H1 (cell line): ENCODE measurements around the gene GAREM2. TPM values are rescaled to one million over a fixed set of nuclear protein-coding genes. Genes with fewer than 3 reads are reported as not detected.

ENCODE experiments used
- CTCF ChIA-PET: fragments of 300-600 bp; sonication (Branson Sonifier 250); formaldehyde crosslinking; loops from one replicate; lab custom pipeline; 2021; ENCODE audit not compliant: partially characterized antibody; lab: Charles Lee
- POLR2A ChIA-PET: fragments of 300-600 bp; sonication (Branson Sonifier 250); formaldehyde crosslinking; loops from one replicate; lab custom pipeline; 2021; ENCODE audit warnings: inconsistent platforms; ENCODE audit not compliant: partially characterized antibody; lab: Charles Lee
- DNase-seq, 2 experiments: peaks; one replicate each; pipeline versions ENCODE4 v3.0.0 to v3.0.0-alpha.2; 2010 to 2022; ENCODE audit warnings: low spot score in 2 of 2, low read depth in 1 of 2, mixed read lengths in 1 of 2
- FAIRE-seq: peaks from 2 replicates; lab custom pipeline; 2011; peaks lifted over from hg19 to GRCh38; lab: Jason Lieb, UNC
- H2AFZ ChIP-seq: 2 replicates; pipeline ENCODE4 v1.8.1; 2012; ENCODE audit warnings: low read length, inconsistent platforms
- H2AK5ac ChIP-seq: 2 replicates; pipeline ENCODE4 v1.6.1; 2013; ENCODE audit warnings: low read depth, low read length
- H2BK120ac ChIP-seq: replicated peaks from 2 replicates; pipeline ENCODE3; 2013; ENCODE audit warnings: low read depth, low read length, inconsistent platforms
- H2BK12ac ChIP-seq: 2 replicates; pipeline ENCODE4 v1.6.1; 2013; ENCODE audit warnings: low read depth, low read length
- H2BK15ac ChIP-seq: 2 replicates; pipeline ENCODE4 v1.6.1; 2013; ENCODE audit warnings: low read length
- H2BK20ac ChIP-seq: 2 replicates; pipeline ENCODE4 v1.6.1; 2013; ENCODE audit warnings: low read length
- H2BK5ac ChIP-seq: 2 replicates; pipeline ENCODE4 v1.6.1; 2013; ENCODE audit warnings: low read depth, low read length
- H3K14ac ChIP-seq: 2 replicates; pipeline ENCODE4 v1.6.1; 2013; ENCODE audit warnings: inconsistent platforms; ENCODE audit not compliant: insufficient read length
- H3K18ac ChIP-seq: 2 replicates; pipeline ENCODE4 v1.6.1; 2013; ENCODE audit warnings: low read length; ENCODE audit errors: extremely low read depth
- H3K23ac ChIP-seq: 2 replicates; pipeline ENCODE4 v1.6.1; 2013; ENCODE audit warnings: inconsistent platforms; ENCODE audit not compliant: insufficient read length
- H3K23me2 ChIP-seq: 2 replicates; pipeline ENCODE4 v1.6.1; 2013; ENCODE audit warnings: low read depth, low read length
- H3K27ac ChIP-seq: 2 replicates; pipeline ENCODE4 v1.6.1; 2011; ENCODE audit warnings: low read depth, low read length, inconsistent platforms
- H3K27me3 ChIP-seq, 4 experiments: replicated peaks in 1 of 4; 1 replicate in 1 of 4; 2 replicates in 3 of 4; pipeline versions ENCODE4 v1.6.1 to v1.8.1; 2011 to 2013; ENCODE audit warnings: low read length in 3 of 4, mild to moderate bottlenecking in 3 of 4, inconsistent platforms in 2 of 4, mixed read lengths in 2 of 4, moderate library complexity in 1 of 4; ENCODE audit not compliant: control insufficient read depth in 3 of 4, insufficient read depth in 3 of 4; ENCODE audit errors: extremely low read depth in 1 of 4
- H3K36me3 ChIP-seq, 4 experiments: 2 replicates each; pipeline versions ENCODE4 v1.6.1 to v1.8.1; 2011 to 2013; ENCODE audit warnings: mild to moderate bottlenecking in 4 of 4, low read length in 3 of 4, moderate library complexity in 2 of 4, control low read depth in 1 of 4, inconsistent platforms in 1 of 4; ENCODE audit not compliant: insufficient read depth in 4 of 4, control insufficient read depth in 2 of 4
- H3K4ac ChIP-seq: replicated peaks from 2 replicates; pipeline ENCODE3; 2013; ENCODE audit warnings: low read length, low read depth, mixed read lengths, inconsistent platforms; ENCODE audit not compliant: insufficient read length
- H3K4me1 ChIP-seq, 4 experiments: replicated peaks in 1 of 4; 1 replicate in 1 of 4; 2 replicates in 3 of 4; pipeline versions ENCODE4 v1.6.1 to v1.8.1; 2011 to 2013; ENCODE audit warnings: low read length in 3 of 4, inconsistent platforms in 2 of 4, mixed read lengths in 1 of 4; ENCODE audit not compliant: insufficient read depth in 4 of 4, control insufficient read depth in 3 of 4
- H3K4me2 ChIP-seq, 2 experiments: 2 replicates each; pipeline versions ENCODE4 v1.6.1 to v1.8.1; 2011 to 2013; ENCODE audit warnings: low read depth in 2 of 2, low read length in 2 of 2, control low read depth in 1 of 2, inconsistent platforms in 1 of 2, mild to moderate bottlenecking in 1 of 2; ENCODE audit not compliant: insufficient read depth in 1 of 2
- H3K4me3 ChIP-seq, 4 experiments: fragments of 200-600, 300-600 bp in 1 of 4; sonication (generic), shearing (Covaris generic), sonication (Bioruptor Twin) in 1 of 4; 2 replicates each; pipeline versions ENCODE4 v1.5.1 to v1.8.1; 2011 to 2016; ENCODE audit warnings: low read length in 4 of 4, low read depth in 3 of 4, control low read depth in 2 of 4, inconsistent platforms in 2 of 4, mild to moderate bottlenecking in 2 of 4, mixed read lengths in 1 of 4, moderate library complexity in 1 of 4; ENCODE audit not compliant: insufficient read depth in 2 of 4; ENCODE audit errors: extremely low read depth in 1 of 4
- H3K56ac ChIP-seq: replicated peaks from 2 replicates; pipeline ENCODE3; 2013; ENCODE audit warnings: low read depth, mild to moderate bottlenecking, mixed read lengths, low read length, inconsistent platforms; ENCODE audit not compliant: insufficient read length
- H3K79me1 ChIP-seq: 2 replicates; pipeline ENCODE4 v1.6.1; 2013; ENCODE audit warnings: low read depth, low read length, control low read depth
- H3K79me2 ChIP-seq, 2 experiments: 2 replicates each; pipeline versions ENCODE4 v1.6.1 to v1.8.1; 2012 to 2013; ENCODE audit warnings: low read length in 2 of 2, mild to moderate bottlenecking in 2 of 2, inconsistent platforms in 1 of 2; ENCODE audit not compliant: insufficient read depth in 2 of 2, control insufficient read depth in 1 of 2
- H3K9ac ChIP-seq, 4 experiments: replicated peaks in 1 of 4; 1 replicate in 1 of 4; 2 replicates in 3 of 4; pipeline versions ENCODE4 v1.6.1 to v1.8.1; 2011 to 2013; ENCODE audit warnings: low read depth in 3 of 4, low read length in 3 of 4, control low read depth in 2 of 4, mild to moderate bottlenecking in 2 of 4, moderate library complexity in 2 of 4, inconsistent platforms in 1 of 4; ENCODE audit errors: extremely low read depth in 1 of 4
- H3K9me3 ChIP-seq, 2 experiments: 2 replicates each; pipeline versions ENCODE4 v1.6.1 to v1.8.1; 2012 to 2013; ENCODE audit warnings: mild to moderate bottlenecking in 2 of 2, moderate library complexity in 2 of 2, control low read depth in 1 of 2, inconsistent platforms in 1 of 2, low read depth in 1 of 2, low read length in 1 of 2, mixed read lengths in 1 of 2; ENCODE audit not compliant: insufficient read depth in 2 of 2
- H4K20me1 ChIP-seq, 2 experiments: replicated peaks in 1 of 2; 2 replicates each; pipeline versions ENCODE3 to v1.8.1; 2011 to 2013; ENCODE audit warnings: inconsistent platforms in 2 of 2, low read length in 2 of 2, mild to moderate bottlenecking in 1 of 2; ENCODE audit not compliant: insufficient read depth in 2 of 2, control insufficient read depth in 1 of 2
- H4K5ac ChIP-seq: 2 replicates; pipeline ENCODE4 v1.6.1; 2013; ENCODE audit warnings: low read length, low read depth, mixed read lengths, inconsistent platforms; ENCODE audit not compliant: insufficient read length
- H4K8ac ChIP-seq: 2 replicates; pipeline ENCODE4 v1.8.0; 2013; ENCODE audit warnings: mild to moderate bottlenecking, moderate library complexity, low read length, inconsistent platforms; ENCODE audit not compliant: insufficient read depth; ENCODE audit errors: extremely low read depth
- H4K91ac ChIP-seq: replicated peaks from 2 replicates; pipeline ENCODE3; 2013; ENCODE audit warnings: low read length, mixed read lengths, inconsistent platforms; ENCODE audit not compliant: insufficient read length
- WGBS, 2 experiments: shearing (Covaris generic) in 1 of 2; methylation state at CpG; one replicate each; pipeline versions ENCODE4 v1.1.6 to v1.1.7; 2013 to 2015; ENCODE audit warnings: low lambda C conversion rate in 2 of 2, mixed read lengths in 2 of 2, inconsistent platforms in 1 of 2, low coverage in 1 of 2, missing lambda C conversion rate in 1 of 2; ENCODE audit not compliant: insufficient replicate concordance in 2 of 2, insufficient coverage in 1 of 2, insufficient read length in 1 of 2; ENCODE audit errors: extremely low coverage in 1 of 2, missing lambda C conversion rate in 1 of 2; 5-methylcytosine and 5-hydroxymethylcytosine counted together
- polyA plus RNA-seq, 7 experiments: library from polyadenylated mRNA; depleted of rRNA in 3 of 7; stranded (reverse) in 5 of 7; unstranded in 2 of 7; fragments of >200 nt in 5 of 7; fragments of 200-250 nt in 2 of 7; gene quantifications; 1 replicate in 5 of 7; 2 replicates in 1 of 7; 4 replicates in 1 of 7; pipeline versions ENCODE4 v1.2.1 to v1.2.3, GENCODE V29; 2011 to 2013; ENCODE audit warnings: missing spikeins in 2 of 7, mixed read lengths in 2 of 7
- total RNA-seq: library from RNA; stranded (reverse); fragmentation: NEBNext Ultra II Directional; extraction: Animal tissue kit (Norgen Biotek cat#: 25700); gene quantifications from 2 replicates; pipeline ENCODE4 v1.2.1, GENCODE V29; 2021

The GAREM2 gene
- total and polyA plus RNA-seq, 2 of the 8 experiments (the other 6 are each of a cell fraction or from before 2014, with no cell fraction given) = 19.9 TPM

DNA sequence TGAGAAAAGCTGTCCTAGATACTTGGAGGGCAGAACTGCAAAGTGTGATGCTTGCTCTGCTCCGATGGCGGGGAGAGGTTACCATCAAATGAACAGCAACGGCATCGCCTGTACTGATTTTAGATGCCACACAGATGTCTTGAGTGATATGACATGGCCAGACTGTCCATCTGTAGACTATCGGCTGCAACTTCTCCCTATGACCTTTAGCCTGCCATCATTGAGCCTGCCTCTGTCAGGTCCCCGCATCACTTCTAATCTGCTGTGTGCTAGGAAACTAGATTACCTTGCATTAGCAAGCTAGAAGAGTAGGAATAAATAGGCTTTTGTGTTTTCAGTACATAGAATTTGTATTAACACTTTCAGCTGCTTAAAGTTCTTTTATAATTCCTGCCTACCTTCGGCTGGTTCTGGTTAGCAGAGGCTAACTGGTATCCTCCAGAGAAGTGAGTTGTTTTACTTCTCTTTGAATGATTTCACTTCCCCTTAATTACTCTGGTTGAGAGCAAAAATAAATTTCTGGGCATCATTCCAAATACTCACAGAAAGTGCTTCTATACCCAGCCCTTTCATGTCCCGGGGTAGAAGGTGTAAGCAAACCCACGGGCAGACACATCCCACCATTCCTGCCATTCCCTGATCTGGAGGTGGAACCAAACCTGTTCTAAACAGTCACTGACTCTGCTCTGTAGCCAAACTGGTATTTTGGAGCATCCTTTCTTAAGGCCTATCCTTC is 24.0 kb downstream of the GAREM2 start:
- H2BK12ac ChIP-seq = no peak overlapping the region
- no peaks in the 10 kb centered on the region for H3K23me2 ChIP-seq
- no peak overlapping the region for H2AK5ac ChIP-seq
- H3K79me2 ChIP-seq = no peaks in the 10 kb centered on the region
- H2AFZ ChIP-seq = no peak overlapping the region
- H3K36me3 ChIP-seq = peaks cover 9 to 80% (median 51%) of the 10 kb centered on the region in 4 experiments; a peak in 6 of 8 replicates
- DNase-seq (no peak), FAIRE-seq (no peak)
- H3K27me3 ChIP-seq = no peaks in the 10 kb centered on the region
- no peaks in the 10 kb centered on the region for H3K4me1 ChIP-seq
- no peak overlapping the region for H3K4me2 ChIP-seq
- H2BK5ac ChIP-seq = no peak overlapping the region
- H3K9me3 ChIP-seq = no peaks in the 10 kb centered on the region
- no peak overlapping the region for H3K56ac ChIP-seq
- no peak overlapping the region for H2BK15ac ChIP-seq
- H3K14ac ChIP-seq = no peak overlapping the region
- no peak overlapping the region for H2BK120ac ChIP-seq
- H4K20me1 ChIP-seq = peaks cover 2% of the 10 kb centered on the region in 2 experiments
- no peaks in the 10 kb centered on the region for H3K79me1 ChIP-seq
- H3K27ac ChIP-seq = no peak overlapping the region
- WGBS, 2 experiments = 92% methylated on average over 9 of the region's 9 CpGs; no CpG with 5 or more reads in 1 of the 2 experiments
- H4K91ac ChIP-seq = no peak overlapping the region
- no peak overlapping the region for H3K18ac ChIP-seq
- no peak overlapping the region for H3K4ac ChIP-seq
- POLR2A ChIA-PET = interaction anchor here (1.8 kb wide), 1 partner anchor 33 kb away, joined by 4 read pairs; no protein-coding TSS in a partner anchor
- no peak overlapping the region for H3K9ac ChIP-seq
- CTCF ChIA-PET = no interaction called here
- no peak overlapping the region for H4K5ac ChIP-seq
- H3K23ac ChIP-seq = no peak overlapping the region
- H2BK20ac ChIP-seq = no peak overlapping the region
- no peak overlapping the region for H4K8ac ChIP-seq
- no peak overlapping the region for H3K4me3 ChIP-seq
